Measurements from ENCODE around the gene TMEM120B. TPM values are rescaled to one million over a fixed set of nuclear protein-coding genes. Genes with fewer than 3 reads are reported as not detected.
A peak's percentile ranks its signal among the peaks of the same experiment; 100 is the strongest.

Gene TMEM120B
- total RNA-seq, 1 experiment from 2014 or later = 18.5 TPM

GRCh38 chr12:121798787-121799155 is 86.2 kb downstream of the TMEM120B start:
- no peaks in the 10 kb centered on the region for H4K20me1 ChIP-seq (ENCODE audit: low read length)
- ChIA-PET CTCF (interaction anchor here (1.0 kb wide), 1 partner anchor 13 kb away, joined by 6 read pairs; no protein-coding TSS in a partner anchor), POLR2A (ENCODE audit: unreplicated experiment) (no interaction called here)
- ATAC-seq (no peak), DNase-seq (no peak)
- BruUV-seq (replicated peaks) = no TSS peak
- intact Hi-C loops (cut with micrococcal nuclease) = loop anchor here (10.0 kb wide), 1 partner anchor 226 kb away; the partner anchor contains the start of gene BCL7A
- H3F3A ChIP-seq (ENCODE audit: low read length, unreplicated experiment) = no peaks in the 10 kb centered on the region
- H3K9me2 ChIP-seq (replicated peaks; ENCODE audit: low read length) = no peaks in the 10 kb centered on the region
- H3K79me2 ChIP-seq (ENCODE audit: low read length) = peaks cover 67% of the 10 kb centered on the region
- H3K4me1 ChIP-seq (ENCODE audit: insufficient read depth, low read length) = peaks cover 68% of the 10 kb centered on the region
- H3K9me3 ChIP-seq (ENCODE audit: low read length) = no peaks in the 10 kb centered on the region
- no peak overlapping the region for H2AFZ ChIP-seq (ENCODE audit: low read length)
- no peak for TF ChIP-seq CTCF (conservative IDR thresholded peaks at IDR 0.05; ENCODE audit: low read depth, low read length)
- no peak for TF ChIP-seq EZH2phosphoT487 (IDR thresholded peaks at IDR 0.05; ENCODE audit: borderline replicate concordance, low read length)
- TF ChIP-seq EZH2 (IDR thresholded peaks at IDR 0.05; ENCODE audit: low read length, unreplicated experiment) = no peak
- H3K27me3 ChIP-seq (ENCODE audit: low read length) = no peaks in the 10 kb centered on the region
- no peaks in the 10 kb centered on the region for H3K36me3 ChIP-seq (ENCODE audit: low read depth, low read length)
- H3K4me2 ChIP-seq (ENCODE audit: low read length) = peak overlapping the region; percentile 93
- peak overlapping the region; percentile 67 for H3K4me3 ChIP-seq (ENCODE audit: low read length)
- peak overlapping the region; percentile 58 for H3K9ac ChIP-seq (ENCODE audit: low read length)
- H3K27ac ChIP-seq (ENCODE audit: low read length) = peak overlapping the region; percentile 99

- Histone ChIP-seq H3K27me3 (ENCODE audit: low read length) (no peaks in the 10 kb centered on the region), H3K9me3 (ENCODE audit: low read length) (no peaks in the 10 kb centered on the region), H3K4me1 (ENCODE audit: insufficient read depth, low read length) (peaks cover 67% of the 10 kb centered on the region), H4K20me1 (ENCODE audit: low read length) (no peaks in the 10 kb centered on the region), H3F3A (ENCODE audit: low read length, unreplicated experiment) (no peaks in the 10 kb centered on the region), H3K36me3 (ENCODE audit: low read depth, low read length) (no peaks in the 10 kb centered on the region), H3K4me2 (ENCODE audit: low read length) (peak overlapping the region; percentile 93), H3K27ac (ENCODE audit: low read length) (peak overlapping the region; percentile 99), H3K4me3 (ENCODE audit: low read length) (peak overlapping the region; percentile 67), H3K9me2 (replicated peaks; ENCODE audit: low read length) (no peaks in the 10 kb centered on the region), H2AFZ (ENCODE audit: low read length) (no peak overlapping the region), H3K9ac (ENCODE audit: low read length) (peak overlapping the region; percentile 99), H3K79me2 (ENCODE audit: low read length) (peaks cover 65% of the 10 kb centered on the region)
- intact Hi-C loops (cut with micrococcal nuclease) = loop anchor here (10.0 kb wide), 1 partner anchor 226 kb away; the partner anchor contains the start of gene BCL7A
- CTCF ChIA-PET = no interaction called here
- ATAC-seq (peak; percentile 6), DNase-seq (peak; percentile 84)
- TF ChIP-seq EZH2phosphoT487 (IDR thresholded peaks at IDR 0.05; ENCODE audit: borderline replicate concordance, low read length) (no peak), CTCF (conservative IDR thresholded peaks at IDR 0.05; ENCODE audit: low read depth, low read length) (no peak), EZH2 (IDR thresholded peaks at IDR 0.05; ENCODE audit: low read length, unreplicated experiment) (no peak)
- BruUV-seq (replicated peaks) = no TSS peak
- POLR2A ChIA-PET (ENCODE audit: unreplicated experiment) = interaction anchor here (0.5 kb wide), 1 partner anchor 113 kb away, joined by 3 read pairs; no protein-coding TSS in a partner anchor
These were observed 86.7 kb downstream of the TMEM120B start for GRCh38 chr12:121799156-121799841.
